ENCODE data around the gene ITPKB.

GRCh38 chr1:226697929-226698544 lies 41.0 kb downstream of the ITPKB start:
- TF ChIP-seq CTCF (IDR thresholded peaks at IDR 0.05) (no peak), POLR2A (IDR thresholded peaks at IDR 0.05) (no peak)
